GM21619 (cell line): ENCODE measurements around the gene DIS3L.
A peak's percentile ranks its signal among the peaks of the same experiment; 100 is the strongest.
"Not testable (repeated sequence)": the region's sequence is repeated elsewhere in the genome, so short reads cannot be mapped to it uniquely, and the experiment has no call there.

ENCODE experiments used
- ATAC-seq: cut with Tn5 transposase; IDR thresholded peaks from one replicate; pipeline ENCODE4 v1.9.1; 2021; ENCODE audit not compliant: unreplicated experiment

DIS3L gene

DNA sequence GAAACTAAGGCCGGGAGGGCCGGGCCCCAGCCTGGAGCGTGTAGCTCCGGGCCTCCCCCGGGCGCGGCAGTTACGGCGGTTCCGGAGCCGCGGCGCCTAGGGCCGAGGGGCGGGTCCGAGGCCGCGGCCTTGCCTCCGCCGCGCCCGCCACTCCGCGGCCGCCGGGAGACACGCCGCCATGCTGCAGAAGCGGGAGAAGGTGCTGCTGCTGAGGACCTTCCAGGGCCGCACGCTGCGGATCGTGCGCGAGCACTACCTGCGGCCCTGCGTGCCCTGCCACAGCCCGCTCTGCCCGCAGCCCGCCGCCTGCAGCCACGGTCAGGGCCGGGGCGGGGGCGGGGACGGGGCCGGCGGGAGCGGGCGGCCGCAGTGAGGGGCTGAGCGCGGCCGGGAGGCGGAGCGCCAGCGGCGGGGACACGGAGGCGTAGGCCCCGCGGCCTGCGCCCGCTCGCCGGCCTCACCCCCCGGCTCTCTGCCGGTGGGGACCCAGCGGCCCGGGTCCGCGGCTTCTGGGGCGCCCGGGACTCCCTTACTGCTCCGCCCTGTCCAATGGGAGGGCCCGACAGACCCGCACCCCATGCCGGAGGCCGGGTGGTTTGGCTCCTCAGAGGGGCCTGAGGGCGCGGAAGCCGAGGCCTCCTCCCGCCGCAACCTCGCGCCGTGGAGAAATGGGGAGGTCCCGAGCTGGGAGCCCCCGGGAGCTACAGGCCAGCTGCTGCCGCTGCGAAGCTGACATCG lies at the start of gene DIS3L:
Gene DIS3L (plus strand): TSS at position 150 of the 738 bp plus-strand sequence. CDS start 29 bp downstream, at position 179.
- peak; percentile 58 for ATAC-seq

- not testable (repeated sequence) for ATAC-seq
Observed at GRCh38 chr15:66245832-66246231, 47.5 kb upstream of the DIS3L start.

DNA sequence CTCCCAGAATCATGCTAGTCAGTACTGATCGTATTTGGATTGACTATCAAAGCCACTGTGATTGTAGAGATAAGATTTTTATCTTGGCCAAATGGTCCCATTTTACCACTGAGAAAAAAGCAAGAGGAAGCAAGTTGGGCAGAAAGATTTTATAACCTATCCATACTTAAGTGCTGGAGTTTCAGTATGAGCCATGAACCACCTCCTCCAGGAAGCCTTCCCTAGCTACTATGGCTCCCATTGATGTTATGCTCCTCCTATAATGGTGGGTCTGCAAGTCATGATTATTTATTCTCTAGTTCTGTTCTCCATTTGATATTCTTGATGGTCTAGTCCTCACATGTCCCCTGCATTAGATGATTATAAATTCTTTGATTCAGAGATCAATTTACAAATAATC lies 46.4 kb upstream of the DIS3L start:
- ATAC-seq: no peak

- no peak for ATAC-seq
Observed at GRCh38 chr15:66249605-66250174, 43.7 kb upstream of the DIS3L start.

DNA sequence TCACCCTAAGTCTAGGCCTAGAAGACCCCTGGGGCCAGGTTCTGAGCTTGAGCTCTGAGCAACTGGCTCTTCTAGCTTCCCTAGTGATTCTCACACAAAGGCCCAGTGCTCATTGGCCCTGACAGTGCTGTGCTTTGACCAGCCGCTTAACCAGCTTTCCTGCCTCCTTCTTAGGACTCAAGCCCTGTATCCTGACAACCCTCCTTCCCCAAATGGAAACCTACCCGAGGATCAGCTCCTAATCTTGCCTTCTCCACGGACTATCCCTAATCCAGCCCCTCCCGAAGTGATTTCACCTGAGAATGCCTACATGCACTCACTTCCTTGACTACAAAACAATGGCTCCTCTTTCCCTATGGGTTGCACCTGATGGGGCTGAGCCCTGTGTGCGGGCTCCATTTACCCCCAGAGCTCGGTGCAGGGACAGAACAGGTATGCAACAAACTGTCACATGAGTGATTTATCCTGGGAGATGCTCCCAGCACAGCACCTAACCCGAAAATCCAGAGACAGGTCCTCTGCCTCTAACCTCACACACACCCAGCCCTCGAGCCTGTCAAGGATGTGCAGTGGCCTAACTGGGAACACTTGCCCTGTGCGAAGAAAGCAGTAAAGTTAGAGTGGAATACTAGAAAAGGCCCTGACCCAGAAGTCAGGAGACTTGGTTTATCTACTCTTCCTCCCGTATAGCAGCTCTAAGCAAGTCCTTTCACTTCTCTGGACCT lies 42.1 kb upstream of the DIS3L start:
- ATAC-seq: no peak

GRCh38 chr15:66251790-66252684 lies 41.3 kb upstream of the DIS3L start:
- ATAC-seq: no peak

- no peak for ATAC-seq
Observed at GRCh38 chr15:66252685-66253417, 40.5 kb upstream of the DIS3L start.

GRCh38 chr15:66253418-66254088 lies 39.8 kb upstream of the DIS3L start, which contains the start of gene MEGF11:
Gene MEGF11 (minus strand): TSS chr15:66253750. CDS start chr15:66128403, 125,347 bp downstream.
- ATAC-seq: no peak

DNA sequence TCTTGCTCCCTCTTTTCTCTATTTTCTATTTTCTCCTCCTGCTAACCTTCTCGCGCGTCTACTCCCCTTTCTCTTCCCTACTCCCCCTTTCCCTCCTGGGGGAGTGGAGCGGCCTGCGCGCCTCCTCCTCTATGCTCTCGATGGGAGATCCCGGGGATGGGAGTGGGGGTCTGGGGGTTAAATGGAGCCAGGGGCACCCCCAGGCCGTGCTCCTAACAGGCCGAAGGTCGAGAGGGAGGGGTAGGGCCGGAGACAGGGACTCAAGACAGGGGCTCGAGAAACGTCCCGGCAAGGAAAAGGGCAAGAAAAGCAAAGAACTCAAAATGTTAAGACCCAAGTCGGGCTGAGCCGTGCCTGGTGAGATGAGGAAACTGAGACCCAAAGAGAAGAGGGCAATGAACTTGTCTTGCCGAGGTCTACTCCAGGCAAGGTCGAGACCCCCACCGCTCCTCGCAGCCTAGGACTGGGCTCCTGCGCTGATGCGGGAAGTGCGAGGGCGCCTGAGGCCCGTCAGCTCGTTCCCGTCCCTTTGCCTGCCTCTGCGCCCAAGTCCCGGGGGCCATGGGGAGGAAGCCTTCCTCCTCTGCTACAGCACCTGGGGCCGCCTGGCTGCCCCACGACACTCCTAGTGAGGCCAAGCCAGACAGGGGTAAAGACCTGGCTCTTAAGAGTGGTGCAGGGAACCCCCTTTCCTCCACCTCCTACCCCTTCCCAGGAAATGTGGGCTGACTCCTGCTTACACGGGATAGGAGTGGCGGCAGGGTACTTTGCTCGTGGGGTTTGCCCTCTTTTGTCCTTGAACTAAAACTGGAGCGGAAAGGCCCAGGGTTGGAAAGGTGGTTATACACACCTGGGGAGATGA lies 39.0 kb upstream of the DIS3L start:
- ATAC-seq: no peak

- no peak for ATAC-seq
Observed at GRCh38 chr15:66254951-66255676, 38.3 kb upstream of the DIS3L start.

- ATAC-seq: no peak
Observed at GRCh38 chr15:66256692-66257091, 36.7 kb upstream of the DIS3L start.

DNA sequence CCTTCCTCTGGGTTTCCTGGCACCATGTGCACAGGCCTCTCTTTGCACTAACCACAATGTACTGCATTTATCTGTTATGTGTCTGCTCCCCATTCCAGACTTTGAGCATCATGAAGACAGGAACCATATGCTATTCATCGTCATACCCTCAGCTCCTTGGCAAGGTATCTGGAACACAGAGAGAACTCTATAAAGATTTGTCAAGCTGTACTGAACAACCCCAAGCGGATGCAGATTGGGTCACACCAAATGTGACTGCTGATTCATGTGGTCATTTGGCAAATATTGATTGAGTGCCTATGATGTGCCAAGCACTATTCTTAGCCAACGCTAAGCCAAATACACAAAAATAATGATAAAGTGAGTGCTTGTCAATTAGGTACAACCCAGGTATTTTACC lies 32.3 kb upstream of the DIS3L start:
- ATAC-seq: no peak

- not testable (repeated sequence) for ATAC-seq
Observed at GRCh38 chr15:66262837-66263236, 30.5 kb upstream of the DIS3L start.

GRCh38 chr15:66264859-66265513 lies 28.4 kb upstream of the DIS3L start:
- ATAC-seq: no peak

GRCh38 chr15:66269326-66270090 lies 23.9 kb upstream of the DIS3L start:
- no peak for ATAC-seq

- no peak for ATAC-seq
Observed at GRCh38 chr15:66270932-66271331, 22.4 kb upstream of the DIS3L start.

DNA sequence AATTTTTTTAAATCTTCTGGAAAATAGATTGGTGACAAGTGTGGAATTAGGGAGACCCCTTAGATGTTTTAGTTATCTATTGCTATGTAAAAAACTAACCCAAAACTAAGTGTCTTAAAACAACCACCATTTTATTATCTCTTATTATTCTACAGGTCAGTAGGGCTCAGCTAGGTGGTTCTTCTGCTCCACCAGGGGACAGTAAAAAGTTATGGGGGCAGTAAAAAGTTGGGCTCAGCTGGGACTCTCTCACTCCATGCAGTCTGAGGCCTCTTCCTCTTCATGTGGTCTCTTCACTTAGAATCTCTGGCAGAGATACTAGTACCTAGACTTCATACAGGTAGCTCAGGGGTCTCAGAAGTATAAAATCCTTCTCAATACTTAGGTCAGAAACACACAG lies 18.0 kb upstream of the DIS3L start:
- ATAC-seq: no peak
